ENCODE measurements around the gene TTC21B.

TTC21B gene

GRCh38 chr2:165967746-165968145 is 14.2 kb upstream of the TTC21B start:
- no peak overlapping the region for H3K27ac ChIP-seq
- no peak for TF ChIP-seq CTCF (conservative IDR thresholded peaks at IDR 0.05)

GRCh38 chr2:165961818-165962217 is 8.2 kb upstream of the TTC21B start:
- no peak overlapping the region for H3K27ac ChIP-seq
- no peak for TF ChIP-seq CTCF (conservative IDR thresholded peaks at IDR 0.05)

- TF ChIP-seq CTCF (conservative IDR thresholded peaks at IDR 0.05): no peak
- H3K27ac ChIP-seq: no peak overlapping the region
These were observed 5.8 kb upstream of the TTC21B start for GRCh38 chr2:165959371-165959770.

- TF ChIP-seq CTCF (conservative IDR thresholded peaks at IDR 0.05): no peak
These were observed 4.9 kb upstream of the TTC21B start for GRCh38 chr2:165958313-165958960.

GRCh38 chr2:165957030-165957675 is 3.6 kb upstream of the TTC21B start:
- TF ChIP-seq CTCF (conservative IDR thresholded peaks at IDR 0.05): no peak
- H3K27ac ChIP-seq: peak overlapping the region; percentile 63; the same call in 1 of the 2 replicates

More at GRCh38 chr2:165958313-165958960, 4.9 kb upstream of the TTC21B start:
- H3K27ac ChIP-seq: no peak overlapping the region

- H3K27ac ChIP-seq: peak overlapping the region; percentile 86
These were observed 296 bp downstream of the TTC21B start for GRCh38 chr2:165953306-165953654.

More at GRCh38 chr2:165953306-165953654, 296 bp downstream of the TTC21B start:
- TF ChIP-seq CTCF (conservative IDR thresholded peaks at IDR 0.05): no peak
